Measurements from ENCODE around the gene MCAM. TPM values are rescaled to one million over a fixed set of nuclear protein-coding genes. Genes with fewer than 3 reads are reported as not detected.

MCAM gene
- total and polyA plus RNA-seq, 2 donors (not counting 1 experiment from before 2014, with no cell fraction given), result 4.8 to 26.3 TPM

DNA sequence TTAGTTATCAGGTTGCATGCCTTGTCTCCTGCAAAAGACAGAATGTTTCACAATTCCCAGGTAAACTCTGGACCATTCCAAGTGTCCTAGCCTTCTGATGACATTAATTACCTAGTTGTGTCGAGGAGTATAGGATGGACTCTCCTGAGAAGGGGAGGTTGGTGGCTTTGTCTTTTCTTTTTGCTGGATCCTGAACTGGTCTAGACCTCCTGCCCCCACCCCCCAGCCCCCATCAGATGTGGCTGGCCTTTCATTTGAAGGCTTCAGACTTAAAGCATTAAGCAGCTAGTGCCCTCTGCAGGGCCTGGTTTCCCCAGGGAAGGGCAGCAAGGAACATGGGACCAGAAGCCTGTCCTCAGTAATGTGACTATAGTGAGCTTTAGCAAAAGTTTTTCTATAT is 9.7 kb downstream of the MCAM start:
- Histone ChIP-seq H2AFZ (ENCODE audit: low read length) (no peak overlapping the region), H3K4me3 (replicated peaks in 1 of 4; ENCODE audit: control extremely low read depth in 1 of 4, insufficient read depth in 1 of 4, low read depth in 3 of 4, low read length in 4 of 4) (no peak overlapping the region), H4K20me1 (ENCODE audit: control insufficient read depth, extremely low read depth, insufficient read depth, low read length) (no peaks in the 10 kb centered on the region), H3K36me3 (ENCODE audit: control insufficient read depth, insufficient read depth, low read length) (peaks cover 8% of the 10 kb centered on the region), H3K9me3 (ENCODE audit: control insufficient read depth, insufficient read depth, low read depth, low read length) (no peaks in the 10 kb centered on the region), H3K4me1 (ENCODE audit: control insufficient read depth, extremely low read depth, insufficient read depth, low read length) (peaks cover 5% of the 10 kb centered on the region), H3K4me2 (ENCODE audit: extremely low read depth, insufficient read depth, low read length) (no peak overlapping the region), H3K9ac (ENCODE audit: insufficient read depth, low read length) (no peak overlapping the region), H3K27me3 (ENCODE audit: control insufficient read depth, insufficient read depth, low read length) (no peaks in the 10 kb centered on the region), H3K79me2 (ENCODE audit: control insufficient read depth, insufficient read depth, low read length) (no peaks in the 10 kb centered on the region), H3K27ac (ENCODE audit: insufficient read depth, low read length) (no peak overlapping the region)
- peak in 1 of 2 donors; percentile 11 for DNase-seq (ENCODE audit: low read depth in 2 of 2)
- no peak for TF ChIP-seq EZH2 (IDR thresholded peaks at IDR 0.05; ENCODE audit: low read length, missing control alignments)
- TF ChIP-seq CTCF (conservative IDR thresholded peaks at IDR 0.05 in 1 of 2, IDR thresholded peaks at IDR 0.05 in 1 of 2; ENCODE audit: low read depth in 1 of 2, low read length in 2 of 2), result peak in 1 of 2 donors; percentile 18

DNA sequence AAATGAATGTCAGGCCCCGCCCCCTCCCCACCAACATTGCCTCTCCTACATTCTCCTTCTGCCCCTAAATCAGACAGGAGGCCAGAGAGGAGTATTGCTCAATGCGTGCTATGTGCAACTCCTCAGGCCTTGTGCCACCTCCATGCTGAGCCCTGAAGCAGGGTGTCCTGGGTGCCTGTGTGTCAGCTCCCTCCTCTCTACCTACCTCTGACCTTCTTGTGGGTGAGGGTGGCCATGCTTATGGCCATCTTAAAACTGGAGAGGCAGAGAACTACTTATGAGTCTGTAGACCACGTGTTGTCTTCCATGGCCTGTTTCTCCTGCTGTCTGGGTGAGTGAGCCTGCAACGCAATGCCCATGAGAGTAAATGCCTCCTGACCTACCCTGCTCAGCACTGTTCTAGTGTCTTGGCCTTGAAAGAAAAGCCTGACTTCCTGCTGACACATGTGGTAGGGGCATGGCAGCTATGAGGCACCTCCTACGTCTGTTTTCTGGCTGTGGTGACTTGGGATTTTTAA is 10.5 kb downstream of the MCAM start:
- H3K36me3 ChIP-seq (ENCODE audit: control insufficient read depth, insufficient read depth, low read length), result peaks cover 8% of the 10 kb centered on the region

More for the DNA sequence above, 10.5 kb downstream of the MCAM start:
- H3K27ac ChIP-seq (ENCODE audit: insufficient read depth, low read length), result peak overlapping the region; percentile 29
- TF ChIP-seq CTCF (conservative IDR thresholded peaks at IDR 0.05 in 1 of 2, IDR thresholded peaks at IDR 0.05 in 1 of 2; ENCODE audit: low read depth in 1 of 2, low read length in 2 of 2), result no peak
- no peak for TF ChIP-seq EZH2 (IDR thresholded peaks at IDR 0.05; ENCODE audit: low read length, missing control alignments)
- H3K4me3 ChIP-seq (replicated peaks in 1 of 4; ENCODE audit: control extremely low read depth in 1 of 4, insufficient read depth in 1 of 4, low read depth in 3 of 4, low read length in 4 of 4), result no peak overlapping the region
- no peaks in the 10 kb centered on the region for H3K27me3 ChIP-seq (ENCODE audit: control insufficient read depth, insufficient read depth, low read length)
- H3K9ac ChIP-seq (ENCODE audit: insufficient read depth, low read length), result no peak overlapping the region
- no peaks in the 10 kb centered on the region for H3K9me3 ChIP-seq (ENCODE audit: control insufficient read depth, insufficient read depth, low read depth, low read length)
- no peaks in the 10 kb centered on the region for H3K79me2 ChIP-seq (ENCODE audit: control insufficient read depth, insufficient read depth, low read length)
- no peaks in the 10 kb centered on the region for H4K20me1 ChIP-seq (ENCODE audit: control insufficient read depth, extremely low read depth, insufficient read depth, low read length)
- peak; percentile 15 to 27 for DNase-seq (ENCODE audit: low read depth in 2 of 2)
- peaks cover 5% of the 10 kb centered on the region for H3K4me1 ChIP-seq (ENCODE audit: control insufficient read depth, extremely low read depth, insufficient read depth, low read length)
- no peak overlapping the region for H3K4me2 ChIP-seq (ENCODE audit: extremely low read depth, insufficient read depth, low read length)
- no peak overlapping the region for H2AFZ ChIP-seq (ENCODE audit: low read length)
